H1 (cell line): Measurements from ENCODE around the gene CLEC14A. TPM values are rescaled to one million over a fixed set of nuclear protein-coding genes. Genes with fewer than 3 reads are reported as not detected.

ENCODE experiments used
- CTCF ChIA-PET: fragments of 300-600 bp; sonication (Branson Sonifier 250); formaldehyde crosslinking; loops from one replicate; lab custom pipeline; 2021; ENCODE audit not compliant: partially characterized antibody; lab: Charles Lee
- POLR2A ChIA-PET: fragments of 300-600 bp; sonication (Branson Sonifier 250); formaldehyde crosslinking; loops from one replicate; lab custom pipeline; 2021; ENCODE audit warnings: inconsistent platforms; ENCODE audit not compliant: partially characterized antibody; lab: Charles Lee
- DNase-seq, 2 experiments: peaks; one replicate each; pipeline versions ENCODE4 v3.0.0 to v3.0.0-alpha.2; 2010 to 2022; ENCODE audit warnings: low spot score in 2 of 2, low read depth in 1 of 2, mixed read lengths in 1 of 2
- FAIRE-seq: peaks from 2 replicates; lab custom pipeline; 2011; peaks lifted over from hg19 to GRCh38; lab: Jason Lieb, UNC
- H2AFZ ChIP-seq: 2 replicates; pipeline ENCODE4 v1.8.1; 2012; ENCODE audit warnings: low read length, inconsistent platforms
- H2AK5ac ChIP-seq: 2 replicates; pipeline ENCODE4 v1.6.1; 2013; ENCODE audit warnings: low read depth, low read length
- H2BK120ac ChIP-seq: replicated peaks from 2 replicates; pipeline ENCODE3; 2013; ENCODE audit warnings: low read depth, low read length, inconsistent platforms
- H2BK12ac ChIP-seq: 2 replicates; pipeline ENCODE4 v1.6.1; 2013; ENCODE audit warnings: low read depth, low read length
- H2BK15ac ChIP-seq: 2 replicates; pipeline ENCODE4 v1.6.1; 2013; ENCODE audit warnings: low read length
- H2BK20ac ChIP-seq: 2 replicates; pipeline ENCODE4 v1.6.1; 2013; ENCODE audit warnings: low read length
- H2BK5ac ChIP-seq: 2 replicates; pipeline ENCODE4 v1.6.1; 2013; ENCODE audit warnings: low read depth, low read length
- H3K14ac ChIP-seq: 2 replicates; pipeline ENCODE4 v1.6.1; 2013; ENCODE audit warnings: inconsistent platforms; ENCODE audit not compliant: insufficient read length
- H3K18ac ChIP-seq: 2 replicates; pipeline ENCODE4 v1.6.1; 2013; ENCODE audit warnings: low read length; ENCODE audit errors: extremely low read depth
- H3K23ac ChIP-seq: 2 replicates; pipeline ENCODE4 v1.6.1; 2013; ENCODE audit warnings: inconsistent platforms; ENCODE audit not compliant: insufficient read length
- H3K23me2 ChIP-seq: 2 replicates; pipeline ENCODE4 v1.6.1; 2013; ENCODE audit warnings: low read depth, low read length
- H3K27ac ChIP-seq: 2 replicates; pipeline ENCODE4 v1.6.1; 2011; ENCODE audit warnings: low read depth, low read length, inconsistent platforms
- H3K27me3 ChIP-seq, 4 experiments: replicated peaks in 1 of 4; 1 replicate in 1 of 4; 2 replicates in 3 of 4; pipeline versions ENCODE4 v1.6.1 to v1.8.1; 2011 to 2013; ENCODE audit warnings: low read length in 3 of 4, mild to moderate bottlenecking in 3 of 4, inconsistent platforms in 2 of 4, mixed read lengths in 2 of 4, moderate library complexity in 1 of 4; ENCODE audit not compliant: control insufficient read depth in 3 of 4, insufficient read depth in 3 of 4; ENCODE audit errors: extremely low read depth in 1 of 4
- H3K36me3 ChIP-seq, 4 experiments: 2 replicates each; pipeline versions ENCODE4 v1.6.1 to v1.8.1; 2011 to 2013; ENCODE audit warnings: mild to moderate bottlenecking in 4 of 4, low read length in 3 of 4, moderate library complexity in 2 of 4, control low read depth in 1 of 4, inconsistent platforms in 1 of 4; ENCODE audit not compliant: insufficient read depth in 4 of 4, control insufficient read depth in 2 of 4
- H3K4ac ChIP-seq: replicated peaks from 2 replicates; pipeline ENCODE3; 2013; ENCODE audit warnings: low read length, low read depth, mixed read lengths, inconsistent platforms; ENCODE audit not compliant: insufficient read length
- H3K4me1 ChIP-seq, 4 experiments: replicated peaks in 1 of 4; 1 replicate in 1 of 4; 2 replicates in 3 of 4; pipeline versions ENCODE4 v1.6.1 to v1.8.1; 2011 to 2013; ENCODE audit warnings: low read length in 3 of 4, inconsistent platforms in 2 of 4, mixed read lengths in 1 of 4; ENCODE audit not compliant: insufficient read depth in 4 of 4, control insufficient read depth in 3 of 4
- H3K4me2 ChIP-seq, 2 experiments: 2 replicates each; pipeline versions ENCODE4 v1.6.1 to v1.8.1; 2011 to 2013; ENCODE audit warnings: low read depth in 2 of 2, low read length in 2 of 2, control low read depth in 1 of 2, inconsistent platforms in 1 of 2, mild to moderate bottlenecking in 1 of 2; ENCODE audit not compliant: insufficient read depth in 1 of 2
- H3K4me3 ChIP-seq, 4 experiments: fragments of 200-600, 300-600 bp in 1 of 4; sonication (generic), shearing (Covaris generic), sonication (Bioruptor Twin) in 1 of 4; 2 replicates each; pipeline versions ENCODE4 v1.5.1 to v1.8.1; 2011 to 2016; ENCODE audit warnings: low read length in 4 of 4, low read depth in 3 of 4, control low read depth in 2 of 4, inconsistent platforms in 2 of 4, mild to moderate bottlenecking in 2 of 4, mixed read lengths in 1 of 4, moderate library complexity in 1 of 4; ENCODE audit not compliant: insufficient read depth in 2 of 4; ENCODE audit errors: extremely low read depth in 1 of 4
- H3K56ac ChIP-seq: replicated peaks from 2 replicates; pipeline ENCODE3; 2013; ENCODE audit warnings: low read depth, mild to moderate bottlenecking, mixed read lengths, low read length, inconsistent platforms; ENCODE audit not compliant: insufficient read length
- H3K79me1 ChIP-seq: 2 replicates; pipeline ENCODE4 v1.6.1; 2013; ENCODE audit warnings: low read depth, low read length, control low read depth
- H3K79me2 ChIP-seq, 2 experiments: 2 replicates each; pipeline versions ENCODE4 v1.6.1 to v1.8.1; 2012 to 2013; ENCODE audit warnings: low read length in 2 of 2, mild to moderate bottlenecking in 2 of 2, inconsistent platforms in 1 of 2; ENCODE audit not compliant: insufficient read depth in 2 of 2, control insufficient read depth in 1 of 2
- H3K9ac ChIP-seq, 4 experiments: replicated peaks in 1 of 4; 1 replicate in 1 of 4; 2 replicates in 3 of 4; pipeline versions ENCODE4 v1.6.1 to v1.8.1; 2011 to 2013; ENCODE audit warnings: low read depth in 3 of 4, low read length in 3 of 4, control low read depth in 2 of 4, mild to moderate bottlenecking in 2 of 4, moderate library complexity in 2 of 4, inconsistent platforms in 1 of 4; ENCODE audit errors: extremely low read depth in 1 of 4
- H3K9me3 ChIP-seq, 2 experiments: 2 replicates each; pipeline versions ENCODE4 v1.6.1 to v1.8.1; 2012 to 2013; ENCODE audit warnings: mild to moderate bottlenecking in 2 of 2, moderate library complexity in 2 of 2, control low read depth in 1 of 2, inconsistent platforms in 1 of 2, low read depth in 1 of 2, low read length in 1 of 2, mixed read lengths in 1 of 2; ENCODE audit not compliant: insufficient read depth in 2 of 2
- H4K20me1 ChIP-seq, 2 experiments: replicated peaks in 1 of 2; 2 replicates each; pipeline versions ENCODE3 to v1.8.1; 2011 to 2013; ENCODE audit warnings: inconsistent platforms in 2 of 2, low read length in 2 of 2, mild to moderate bottlenecking in 1 of 2; ENCODE audit not compliant: insufficient read depth in 2 of 2, control insufficient read depth in 1 of 2
- H4K5ac ChIP-seq: 2 replicates; pipeline ENCODE4 v1.6.1; 2013; ENCODE audit warnings: low read length, low read depth, mixed read lengths, inconsistent platforms; ENCODE audit not compliant: insufficient read length
- H4K8ac ChIP-seq: 2 replicates; pipeline ENCODE4 v1.8.0; 2013; ENCODE audit warnings: mild to moderate bottlenecking, moderate library complexity, low read length, inconsistent platforms; ENCODE audit not compliant: insufficient read depth; ENCODE audit errors: extremely low read depth
- H4K91ac ChIP-seq: replicated peaks from 2 replicates; pipeline ENCODE3; 2013; ENCODE audit warnings: low read length, mixed read lengths, inconsistent platforms; ENCODE audit not compliant: insufficient read length
- ATF2 ChIP-seq: IDR thresholded peaks from 2 replicates; pipeline ENCODE4 v1.6.1; 2012; ENCODE audit warnings: low read length, inconsistent platforms
- BRCA1 ChIP-seq: IDR thresholded peaks from 2 replicates; pipeline ENCODE4 v1.6.1; 2012; ENCODE audit warnings: low read depth, low read length, improper control_type of control experiment
- CBX8 ChIP-seq: fragments of 300-800, 300-1000 bp; sonication (generic); IDR thresholded peaks from 2 replicates; pipeline ENCODE4 v1.7.1; 2016; ENCODE audit warnings: low read depth, low read length, borderline replicate concordance
- CEBPB ChIP-seq: IDR thresholded peaks from 2 replicates; pipeline ENCODE4 v1.6.1; 2012; ENCODE audit warnings: low read depth, low read length
- GABPA ChIP-seq: IDR thresholded peaks from 2 replicates; pipeline ENCODE4 v1.6.1; 2011; ENCODE audit warnings: mild to moderate bottlenecking, low read length, moderate library complexity, borderline replicate concordance; ENCODE audit not compliant: insufficient read depth
- GTF2F1 ChIP-seq: IDR thresholded peaks from 2 replicates; pipeline ENCODE4 v1.6.1; 2012; ENCODE audit warnings: low read depth, low read length, improper control_type of control experiment, borderline replicate concordance
- JUN ChIP-seq: IDR thresholded peaks from 2 replicates; pipeline ENCODE4 v1.6.1; 2011; ENCODE audit warnings: low read depth, mild to moderate bottlenecking, improper control_type of control experiment, low read length
- KDM4A ChIP-seq: IDR thresholded peaks from one replicate; pipeline ENCODE4 v1.7.1; 2012; ENCODE audit warnings: low read depth, mild to moderate bottlenecking, moderate library complexity, low read length, inconsistent platforms; ENCODE audit not compliant: severe bottlenecking
- POLR2AphosphoS5 ChIP-seq: IDR thresholded peaks from 2 replicates; pipeline ENCODE4 v1.6.1; 2011; ENCODE audit warnings: low read depth, low read length
- RNF2 ChIP-seq: fragments of 200-900, 300-1000 bp; sonication (generic); IDR thresholded peaks from 2 replicates; pipeline ENCODE4 v1.7.1; 2016; ENCODE audit warnings: borderline replicate concordance, low read depth, mild to moderate bottlenecking, antibody characterized with exemption, low read length; ENCODE audit not compliant: poor library complexity, severe bottlenecking; ENCODE audit errors: missing control alignments
- SIRT6 ChIP-seq: IDR thresholded peaks from one replicate; pipeline ENCODE4 v1.7.1; 2012; ENCODE audit warnings: low read length, inconsistent platforms
- SP1 ChIP-seq: IDR thresholded peaks from 2 replicates; pipeline ENCODE4 v1.6.1; 2011; ENCODE audit warnings: low read depth, low read length
- WGBS, 2 experiments: shearing (Covaris generic) in 1 of 2; methylation state at CpG; one replicate each; pipeline versions ENCODE4 v1.1.6 to v1.1.7; 2013 to 2015; ENCODE audit warnings: low lambda C conversion rate in 2 of 2, mixed read lengths in 2 of 2, inconsistent platforms in 1 of 2, low coverage in 1 of 2, missing lambda C conversion rate in 1 of 2; ENCODE audit not compliant: insufficient replicate concordance in 2 of 2, insufficient coverage in 1 of 2, insufficient read length in 1 of 2; ENCODE audit errors: extremely low coverage in 1 of 2, missing lambda C conversion rate in 1 of 2; 5-methylcytosine and 5-hydroxymethylcytosine counted together
- polyA plus RNA-seq, 7 experiments: library from polyadenylated mRNA; depleted of rRNA in 3 of 7; stranded (reverse) in 5 of 7; unstranded in 2 of 7; fragments of >200 nt in 5 of 7; fragments of 200-250 nt in 2 of 7; gene quantifications; 1 replicate in 5 of 7; 2 replicates in 1 of 7; 4 replicates in 1 of 7; pipeline versions ENCODE4 v1.2.1 to v1.2.3, GENCODE V29; 2011 to 2013; ENCODE audit warnings: missing spikeins in 2 of 7, mixed read lengths in 2 of 7
- total RNA-seq: library from RNA; stranded (reverse); fragmentation: NEBNext Ultra II Directional; extraction: Animal tissue kit (Norgen Biotek cat#: 25700); gene quantifications from 2 replicates; pipeline ENCODE4 v1.2.1, GENCODE V29; 2021

The CLEC14A gene
- total and polyA plus RNA-seq, 2 of the 8 experiments (the other 6 are each of a cell fraction or from before 2014, with no cell fraction given) = 0.09 to 0.13 TPM

- Histone ChIP-seq H3K4me1 (peaks cover 0 to 4% (median 0%) of the 10 kb centered on the region in 4 experiments; a peak in 3 of 7 replicates), H3K9ac (no peak overlapping the region), H2BK5ac (no peak overlapping the region), H3K4me3 (no peak overlapping the region), H3K9me3 (no peaks in the 10 kb centered on the region), H3K56ac (no peak overlapping the region), H3K27ac (no peak overlapping the region), H3K18ac (no peak overlapping the region), H3K23ac (no peak overlapping the region), H4K91ac (no peak overlapping the region), H2BK12ac (no peak overlapping the region), H3K4ac (no peak overlapping the region), H3K27me3 (peaks cover 0 to 3% (median under 1%) of the 10 kb centered on the region in 4 experiments; a peak in 2 of 7 replicates), H2AK5ac (no peak overlapping the region), H4K5ac (no peak overlapping the region), H3K79me1 (no peaks in the 10 kb centered on the region), H3K14ac (no peak overlapping the region), H3K23me2 (no peaks in the 10 kb centered on the region), H2BK120ac (no peak overlapping the region), H3K79me2 (no peaks in the 10 kb centered on the region), H3K36me3 (no peaks in the 10 kb centered on the region), H4K8ac (no peak overlapping the region), H2AFZ (no peak overlapping the region), H2BK15ac (no peak overlapping the region), H3K4me2 (no peak overlapping the region), H4K20me1 (no peaks in the 10 kb centered on the region), H2BK20ac (no peak overlapping the region)
- ChIA-PET CTCF (no interaction called here), POLR2A (no interaction called here)
- WGBS, 2 experiments = 85% methylated on average over 2 of the region's 2 CpGs; no CpG with 5 or more reads in 1 of the 2 experiments
- FAIRE-seq (no peak), DNase-seq (no peak)
- TF ChIP-seq SIRT6 (no peak), GTF2F1 (no peak), KDM4A (no peak), BRCA1 (no peak), POLR2AphosphoS5 (no peak), CEBPB (no peak), JUN (no peak), CBX8 (no peak), SP1 (no peak), GABPA (no peak), RNF2 (no peak), ATF2 (no peak)
These were observed 29.9 kb downstream of the CLEC14A start for GRCh38 chr14:38225946-38226345.
